HEK293 (cell line): ENCODE measurements around the gene CDK11A.

ENCODE experiments used
- CTCF ChIA-PET: fragments of 350-600 bp; formaldehyde crosslinking; extraction: SDS; loops from one replicate; lab custom pipeline; 2021; ENCODE audit warnings: antibody characterized with exemption; lab: Yijun Ruan, JAX
- POLR2A ChIA-PET: fragments of 300-600 bp; formaldehyde crosslinking; extraction: SDS; loops from one replicate; lab custom pipeline; 2020; ENCODE audit warnings: antibody characterized with exemption, inconsistent platforms; lab: Yijun Ruan, JAX
- H3K27ac ChIP-seq: fragments of 200-500 bp; sonication (Bioruptor generic); 2 replicates; pipeline ENCODE4 v1.5.1; 2014; ENCODE audit warnings: low read depth, low read length, control low read depth, inconsistent platforms; ENCODE audit errors: extremely low read depth
- H3K36me3 ChIP-seq, 2 experiments: fragments of 200-500 bp in 1 of 2; sonication (Bioruptor generic) in 1 of 2; 1 replicate in 1 of 2; 2 replicates in 1 of 2; pipeline ENCODE4 v1.5.1; 2014 to 2017; ENCODE audit warnings: inconsistent platforms in 2 of 2, low read length in 2 of 2; ENCODE audit not compliant: control insufficient read depth in 2 of 2, insufficient read depth in 1 of 2
- H3K4me1 ChIP-seq: fragments of 200-500 bp; sonication (Bioruptor generic); 2 replicates; pipeline ENCODE4 v1.5.1; 2014; ENCODE audit warnings: mild to moderate bottlenecking, low read length, inconsistent platforms; ENCODE audit not compliant: control insufficient read depth, insufficient read depth
- H3K4me3 ChIP-seq: 2 replicates; pipeline ENCODE4 v1.5.1; 2011; ENCODE audit warnings: low read depth, mild to moderate bottlenecking, control low read depth, low read length, moderate library complexity
- H3K9me3 ChIP-seq: fragments of 200-500 bp; sonication (Bioruptor generic); 2 replicates; pipeline ENCODE4 v1.5.1; 2014; ENCODE audit warnings: low read depth, low read length, inconsistent platforms; ENCODE audit not compliant: control insufficient read depth, insufficient read depth
- GFI1B ChIP-seq: fragments of 450-650 bp; formaldehyde crosslinking; IDR thresholded peaks from 2 replicates; pipeline ENCODE4 v1.5.1; 2016; ENCODE audit warnings: missing biosample characterization, missing genetic modification characterization
- GLI4 ChIP-seq: fragments of 450-650 bp; formaldehyde crosslinking; IDR thresholded peaks from 2 replicates; pipeline ENCODE4 v1.5.1; 2016; ENCODE audit warnings: missing biosample characterization, missing genetic modification characterization
- HOXD13 ChIP-seq: sonication (generic); formaldehyde crosslinking; IDR thresholded peaks from 2 replicates; pipeline ENCODE4 v1.8.0; 2022; ENCODE audit warnings: missing genetic modification reagents, borderline replicate concordance
- KLF7 ChIP-seq: fragments of 450-650 bp; formaldehyde crosslinking; IDR thresholded peaks from 2 replicates; pipeline ENCODE4 v1.5.1; 2016; ENCODE audit warnings: missing biosample characterization, missing genetic modification characterization, borderline replicate concordance
- PRDM1 ChIP-seq: fragments of 450-650 bp; formaldehyde crosslinking; IDR thresholded peaks from 2 replicates; pipeline ENCODE4; 2016; ENCODE audit warnings: missing biosample characterization, missing genetic modification characterization
- SCRT2 ChIP-seq: fragments of 450-650 bp; formaldehyde crosslinking; IDR thresholded peaks from 2 replicates; pipeline ENCODE4 v1.5.1; 2016; ENCODE audit warnings: missing biosample characterization, missing genetic modification characterization
- TRIM28 ChIP-seq: IDR thresholded peaks from 2 replicates; pipeline ENCODE4 v1.6.1; 2011; ENCODE audit warnings: low read length, control low read depth, borderline replicate concordance
- YY2 ChIP-seq: fragments of 450-650 bp; formaldehyde crosslinking; IDR thresholded peaks from 2 replicates; pipeline ENCODE4 v1.5.1; 2016; ENCODE audit warnings: missing biosample characterization, missing genetic modification characterization
- ZBTB1 ChIP-seq: fragments of 450-650 bp; formaldehyde crosslinking; IDR thresholded peaks from 2 replicates; pipeline ENCODE4 v1.5.1; 2016; ENCODE audit warnings: missing biosample characterization, missing genetic modification characterization
- ZNF132 ChIP-seq: fragments of 450-650 bp; formaldehyde crosslinking; IDR thresholded peaks from 2 replicates; pipeline ENCODE4 v1.5.1; 2017; ENCODE audit warnings: missing biosample characterization, missing genetic modification characterization, borderline replicate concordance
- ZNF155 ChIP-seq: fragments of 450-650 bp; formaldehyde crosslinking; IDR thresholded peaks from 2 replicates; pipeline ENCODE4 v1.5.1; 2016; ENCODE audit warnings: missing biosample characterization, missing genetic modification characterization
- ZNF174 ChIP-seq: fragments of 450-650 bp; formaldehyde crosslinking; IDR thresholded peaks from 2 replicates; pipeline ENCODE4 v1.5.0; 2017; ENCODE audit warnings: missing biosample characterization, mild to moderate bottlenecking, missing genetic modification characterization
- ZNF184 ChIP-seq: fragments of 450-650 bp; IDR thresholded peaks from 2 replicates; pipeline ENCODE4 v1.5.1; 2018; ENCODE audit warnings: missing biosample characterization, mild to moderate bottlenecking, missing genetic modification characterization
- ZNF341 ChIP-seq: fragments of 450-650 bp; formaldehyde crosslinking; IDR thresholded peaks from 2 replicates; pipeline ENCODE4; 2016; ENCODE audit warnings: low read depth, missing biosample characterization, missing genetic modification characterization
- ZNF404 ChIP-seq: fragments of 450-650 bp; formaldehyde crosslinking; IDR thresholded peaks from 2 replicates; pipeline ENCODE4 v1.5.1; 2017; ENCODE audit warnings: missing biosample characterization, missing genetic modification characterization
- ZNF768 ChIP-seq: fragments of 450-650 bp; formaldehyde crosslinking; IDR thresholded peaks from 2 replicates; pipeline ENCODE4 v1.5.1; 2018; ENCODE audit warnings: missing biosample characterization, mild to moderate bottlenecking, missing genetic modification characterization
- ZNF837 ChIP-seq: fragments of 450-650 bp; formaldehyde crosslinking; IDR thresholded peaks from 2 replicates; pipeline ENCODE4 v1.5.1; 2016; ENCODE audit warnings: missing biosample characterization, missing genetic modification characterization
- ZXDB ChIP-seq: fragments of 450-650 bp; formaldehyde crosslinking; IDR thresholded peaks from 2 replicates; pipeline ENCODE4 v1.5.1; 2016; ENCODE audit warnings: missing biosample characterization, missing genetic modification characterization
- TF ChIP-seq, protein P1 (sequence below): fragments of 450-650 bp; formaldehyde crosslinking; IDR thresholded peaks from 2 replicates; pipeline ENCODE4 v1.5.1; 2016; ENCODE audit warnings: missing biosample characterization, missing genetic modification characterization
- TF ChIP-seq, protein P2 (sequence below): fragments of 450-650 bp; formaldehyde crosslinking; IDR thresholded peaks from 2 replicates; pipeline ENCODE4 v1.5.0; 2017; ENCODE audit warnings: missing biosample characterization, missing genetic modification characterization, borderline replicate concordance
- TF ChIP-seq, protein P3 (sequence below): fragments of 450-650 bp; formaldehyde crosslinking; IDR thresholded peaks from 2 replicates; pipeline ENCODE4 v1.5.1; 2016; ENCODE audit warnings: missing biosample characterization, missing genetic modification characterization, low read depth
- TF ChIP-seq, protein P4 (sequence below): fragments of 450-650 bp; formaldehyde crosslinking; IDR thresholded peaks from 2 replicates; pipeline ENCODE4 v1.5.1; 2016; ENCODE audit warnings: missing biosample characterization, missing genetic modification characterization

CDK11A gene

DNA sequence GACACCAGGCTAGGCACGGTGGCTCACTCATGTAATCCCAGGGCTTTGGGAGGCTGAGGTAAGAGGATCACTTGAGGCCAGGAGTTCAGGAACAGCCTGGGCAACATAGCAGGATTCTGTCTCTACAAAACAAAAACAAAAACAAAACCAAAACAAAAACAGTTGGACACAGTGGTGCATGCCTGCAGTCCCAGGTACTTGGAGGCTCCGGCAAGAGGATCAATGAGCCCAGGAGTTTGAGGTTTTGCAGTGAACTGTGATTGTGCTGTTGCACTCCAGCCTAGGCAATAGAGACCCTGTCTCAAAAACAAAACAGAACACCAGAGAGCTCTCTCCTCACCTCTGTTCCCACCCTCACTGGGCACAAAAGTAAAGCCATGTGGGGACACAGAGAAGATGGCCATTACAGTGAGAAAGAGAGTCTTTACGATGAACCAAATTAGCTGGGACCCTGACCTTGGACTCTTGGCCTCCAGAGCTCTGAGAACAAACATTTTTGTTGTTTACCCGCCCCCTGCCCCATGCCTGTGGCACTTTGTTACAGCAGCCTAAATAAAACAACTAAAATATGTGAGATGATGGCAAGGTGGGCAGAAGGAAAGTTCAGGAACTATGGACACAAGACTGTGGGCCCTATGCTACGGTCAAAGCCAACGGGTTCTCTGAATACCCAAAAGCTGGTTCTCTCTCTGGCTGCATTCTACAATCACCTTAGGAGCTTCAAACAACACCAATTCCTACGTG is 44.3 kb upstream of the CDK11A start:
- TF ChIP-seq GLI4 (tag by site-specific recombination), result no peak
- no peak for TF ChIP-seq ZXDB (tag by site-specific recombination)
- TF ChIP-seq, protein P1, sequence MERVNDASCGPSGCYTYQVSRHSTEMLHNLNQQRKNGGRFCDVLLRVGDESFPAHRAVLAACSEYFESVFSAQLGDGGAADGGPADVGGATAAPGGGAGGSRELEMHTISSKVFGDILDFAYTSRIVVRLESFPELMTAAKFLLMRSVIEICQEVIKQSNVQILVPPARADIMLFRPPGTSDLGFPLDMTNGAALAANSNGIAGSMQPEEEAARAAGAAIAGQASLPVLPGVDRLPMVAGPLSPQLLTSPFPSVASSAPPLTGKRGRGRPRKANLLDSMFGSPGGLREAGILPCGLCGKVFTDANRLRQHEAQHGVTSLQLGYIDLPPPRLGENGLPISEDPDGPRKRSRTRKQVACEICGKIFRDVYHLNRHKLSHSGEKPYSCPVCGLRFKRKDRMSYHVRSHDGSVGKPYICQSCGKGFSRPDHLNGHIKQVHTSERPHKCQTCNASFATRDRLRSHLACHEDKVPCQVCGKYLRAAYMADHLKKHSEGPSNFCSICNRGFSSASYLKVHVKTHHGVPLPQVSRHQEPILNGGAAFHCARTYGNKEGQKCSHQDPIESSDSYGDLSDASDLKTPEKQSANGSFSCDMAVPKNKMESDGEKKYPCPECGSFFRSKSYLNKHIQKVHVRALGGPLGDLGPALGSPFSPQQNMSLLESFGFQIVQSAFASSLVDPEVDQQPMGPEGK, result no peak
- no peak for TF ChIP-seq ZNF341 (tag by site-specific recombination)
- no peak for TF ChIP-seq ZNF174
- TF ChIP-seq, all 188 proteins: peak for 0
- no peaks in the 10 kb centered on the region for H3K4me1 ChIP-seq
- H3K9me3 ChIP-seq, result no peaks in the 10 kb centered on the region
- H3K4me3 ChIP-seq, result no peak overlapping the region
- POLR2A ChIA-PET, result no interaction called here
- H3K27ac ChIP-seq, result no peak overlapping the region
- CTCF ChIA-PET, result interaction anchor here (0.6 to 0.7 kb wide), 2 partner anchors 74 to 137 kb away, joined by 3 to 6 read pairs; no protein-coding TSS in a partner anchor
- peaks cover 28 to 78% of the 10 kb centered on the region in 2 experiments; a peak in 2 of 3 replicates for H3K36me3 ChIP-seq

- Histone ChIP-seq H3K4me1 (no peaks in the 10 kb centered on the region), H3K4me3 (no peak overlapping the region), H3K27ac (no peak overlapping the region), H3K36me3 (peaks cover 12 to 85% of the 10 kb centered on the region in 2 experiments; a peak in 2 of 3 replicates), H3K9me3 (no peaks in the 10 kb centered on the region)
- ChIA-PET CTCF (no interaction called here), POLR2A (no interaction called here)
- TF ChIP-seq HOXD13 (CRISPR knock-in tag), result no peak
- TF ChIP-seq ZNF155 (tag by site-specific recombination), result no peak
- TF ChIP-seq KLF7, result no peak
- no peak for TF ChIP-seq ZNF132 (tag by site-specific recombination)
- TF ChIP-seq, protein P2, sequence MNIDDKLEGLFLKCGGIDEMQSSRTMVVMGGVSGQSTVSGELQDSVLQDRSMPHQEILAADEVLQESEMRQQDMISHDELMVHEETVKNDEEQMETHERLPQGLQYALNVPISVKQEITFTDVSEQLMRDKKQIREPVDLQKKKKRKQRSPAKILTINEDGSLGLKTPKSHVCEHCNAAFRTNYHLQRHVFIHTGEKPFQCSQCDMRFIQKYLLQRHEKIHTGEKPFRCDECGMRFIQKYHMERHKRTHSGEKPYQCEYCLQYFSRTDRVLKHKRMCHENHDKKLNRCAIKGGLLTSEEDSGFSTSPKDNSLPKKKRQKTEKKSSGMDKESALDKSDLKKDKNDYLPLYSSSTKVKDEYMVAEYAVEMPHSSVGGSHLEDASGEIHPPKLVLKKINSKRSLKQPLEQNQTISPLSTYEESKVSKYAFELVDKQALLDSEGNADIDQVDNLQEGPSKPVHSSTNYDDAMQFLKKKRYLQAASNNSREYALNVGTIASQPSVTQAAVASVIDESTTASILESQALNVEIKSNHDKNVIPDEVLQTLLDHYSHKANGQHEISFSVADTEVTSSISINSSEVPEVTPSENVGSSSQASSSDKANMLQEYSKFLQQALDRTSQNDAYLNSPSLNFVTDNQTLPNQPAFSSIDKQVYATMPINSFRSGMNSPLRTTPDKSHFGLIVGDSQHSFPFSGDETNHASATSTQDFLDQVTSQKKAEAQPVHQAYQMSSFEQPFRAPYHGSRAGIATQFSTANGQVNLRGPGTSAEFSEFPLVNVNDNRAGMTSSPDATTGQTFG (tag by site-specific recombination), result no peak
- TF ChIP-seq ZNF768 (tag by site-specific recombination), result no peak
- no peak for TF ChIP-seq ZNF837 (tag by site-specific recombination)
- TF ChIP-seq GLI4 (tag by site-specific recombination), result no peak
- no peak for TF ChIP-seq YY2 (tag by site-specific recombination)
- TF ChIP-seq, protein P3, sequence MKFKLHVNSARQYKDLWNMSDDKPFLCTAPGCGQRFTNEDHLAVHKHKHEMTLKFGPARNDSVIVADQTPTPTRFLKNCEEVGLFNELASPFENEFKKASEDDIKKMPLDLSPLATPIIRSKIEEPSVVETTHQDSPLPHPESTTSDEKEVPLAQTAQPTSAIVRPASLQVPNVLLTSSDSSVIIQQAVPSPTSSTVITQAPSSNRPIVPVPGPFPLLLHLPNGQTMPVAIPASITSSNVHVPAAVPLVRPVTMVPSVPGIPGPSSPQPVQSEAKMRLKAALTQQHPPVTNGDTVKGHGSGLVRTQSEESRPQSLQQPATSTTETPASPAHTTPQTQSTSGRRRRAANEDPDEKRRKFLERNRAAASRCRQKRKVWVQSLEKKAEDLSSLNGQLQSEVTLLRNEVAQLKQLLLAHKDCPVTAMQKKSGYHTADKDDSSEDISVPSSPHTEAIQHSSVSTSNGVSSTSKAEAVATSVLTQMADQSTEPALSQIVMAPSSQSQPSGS (tag by site-specific recombination), result no peak
- TF ChIP-seq ZXDB (tag by site-specific recombination), result no peak
- TF ChIP-seq ZNF404, result no peak
- TF ChIP-seq TRIM28, result no peak
- TF ChIP-seq, protein P4, sequence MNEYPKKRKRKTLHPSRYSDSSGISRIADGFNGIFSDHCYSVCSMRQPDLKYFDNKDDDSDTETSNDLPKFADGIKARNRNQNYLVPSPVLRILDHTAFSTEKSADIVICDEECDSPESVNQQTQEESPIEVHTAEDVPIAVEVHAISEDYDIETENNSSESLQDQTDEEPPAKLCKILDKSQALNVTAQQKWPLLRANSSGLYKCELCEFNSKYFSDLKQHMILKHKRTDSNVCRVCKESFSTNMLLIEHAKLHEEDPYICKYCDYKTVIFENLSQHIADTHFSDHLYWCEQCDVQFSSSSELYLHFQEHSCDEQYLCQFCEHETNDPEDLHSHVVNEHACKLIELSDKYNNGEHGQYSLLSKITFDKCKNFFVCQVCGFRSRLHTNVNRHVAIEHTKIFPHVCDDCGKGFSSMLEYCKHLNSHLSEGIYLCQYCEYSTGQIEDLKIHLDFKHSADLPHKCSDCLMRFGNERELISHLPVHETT (tag by site-specific recombination), result no peak
- no peak for TF ChIP-seq SCRT2 (tag by site-specific recombination)
- no peak for TF ChIP-seq ZNF184 (tag by site-specific recombination)
- no peak for TF ChIP-seq PRDM1
- TF ChIP-seq GFI1B (tag by site-specific recombination), result no peak
- TF ChIP-seq ZBTB1 (tag by site-specific recombination), result no peak
These were observed 40.8 kb upstream of the CDK11A start for GRCh38 chr1:1764876-1765470.
